Activated naive CD8-positive, alpha-beta T cell treated with anti-CD3 and anti-CD28 coated beads, Interleukin-2, amount 50 U/mL, for 24 hours (primary cell): ENCODE measurements around the gene LATS1.

ENCODE experiments used
- ATAC-seq: fragments of 150-1000 bp; cut with Tn5 transposase; one replicate; pipeline ENCODE4 v1.10.0; 2021
- DNase-seq: peaks from one replicate; pipeline ENCODE4 v3.0.0; 2021
- H3K27ac Mint-ChIP-seq: one replicate; pipeline ENCODE4 v1.8.0; 2021; ENCODE audit warnings: mild to moderate bottlenecking, mixed read lengths
- H3K27me3 Mint-ChIP-seq: one replicate; pipeline ENCODE4 v1.8.0; 2021; ENCODE audit warnings: mixed read lengths
- H3K36me3 Mint-ChIP-seq: one replicate; pipeline ENCODE4 v1.8.0; 2021; ENCODE audit warnings: low read depth, mixed read lengths
- H3K4me1 Mint-ChIP-seq: one replicate; pipeline ENCODE4 v1.8.0; 2021; ENCODE audit warnings: mixed read lengths
- H3K4me3 Mint-ChIP-seq: one replicate; pipeline ENCODE4 v1.8.0; 2021; ENCODE audit warnings: mild to moderate bottlenecking, moderate library complexity, mixed read lengths
- H3K9me3 Mint-ChIP-seq: one replicate; pipeline ENCODE4 v1.8.0; 2021; ENCODE audit warnings: mixed read lengths

The LATS1 gene

DNA sequence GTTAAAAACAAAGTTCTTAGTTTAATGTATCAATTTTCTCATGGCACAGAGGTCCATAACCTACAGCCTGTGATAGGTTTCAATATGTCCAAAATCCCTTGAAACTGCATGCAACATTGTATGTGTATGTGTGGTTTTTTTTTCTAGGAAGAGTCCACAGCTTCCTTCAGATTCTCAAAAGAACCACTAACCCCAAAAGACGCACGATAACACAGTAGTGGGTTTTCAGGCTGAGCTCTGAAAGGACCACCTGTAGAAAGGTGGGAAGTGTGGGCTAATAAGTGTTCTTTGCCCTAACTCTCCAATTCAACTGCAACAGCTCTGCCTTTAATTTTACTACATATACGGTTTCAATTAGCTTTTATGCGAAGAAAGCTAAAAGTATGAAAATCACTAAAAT is 57.9 kb downstream of the LATS1 start:
- DNase-seq, result no peak
- ATAC-seq, result no peak
- Mint-ChIP-seq H3K27me3 (no peaks in the 10 kb centered on the region), H3K36me3 (peaks cover 23% of the 10 kb centered on the region), H3K4me1 (no peaks in the 10 kb centered on the region), H3K4me3 (no peak overlapping the region), H3K9me3 (no peaks in the 10 kb centered on the region), H3K27ac (no peak overlapping the region)

DNA sequence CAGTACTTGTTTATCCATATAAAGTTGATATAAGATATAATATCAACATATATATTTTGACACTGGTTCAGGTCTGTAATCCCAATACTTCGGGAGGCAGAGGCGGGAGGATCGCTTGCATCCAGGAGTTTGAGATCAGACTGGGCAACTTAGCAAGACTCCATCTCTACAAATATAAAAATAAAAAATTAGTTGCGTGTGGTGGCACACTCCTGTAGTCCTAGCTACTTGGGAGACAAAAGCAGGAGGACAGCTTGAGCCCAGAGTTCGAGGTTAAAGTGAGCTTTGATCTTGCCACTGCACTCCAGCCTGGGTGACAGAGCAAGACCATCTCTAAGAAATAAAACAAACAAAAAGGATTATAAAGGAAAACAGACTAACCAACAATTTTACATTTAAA is 60.5 kb downstream of the LATS1 start:
- peaks cover 12% of the 10 kb centered on the region for H3K36me3 Mint-ChIP-seq
- no peak overlapping the region for H3K4me3 Mint-ChIP-seq
- H3K27ac Mint-ChIP-seq, result no peak overlapping the region
- no peaks in the 10 kb centered on the region for H3K4me1 Mint-ChIP-seq
- DNase-seq, result no peak
- H3K27me3 Mint-ChIP-seq, result no peaks in the 10 kb centered on the region
- no peak for ATAC-seq
- no peaks in the 10 kb centered on the region for H3K9me3 Mint-ChIP-seq

DNA sequence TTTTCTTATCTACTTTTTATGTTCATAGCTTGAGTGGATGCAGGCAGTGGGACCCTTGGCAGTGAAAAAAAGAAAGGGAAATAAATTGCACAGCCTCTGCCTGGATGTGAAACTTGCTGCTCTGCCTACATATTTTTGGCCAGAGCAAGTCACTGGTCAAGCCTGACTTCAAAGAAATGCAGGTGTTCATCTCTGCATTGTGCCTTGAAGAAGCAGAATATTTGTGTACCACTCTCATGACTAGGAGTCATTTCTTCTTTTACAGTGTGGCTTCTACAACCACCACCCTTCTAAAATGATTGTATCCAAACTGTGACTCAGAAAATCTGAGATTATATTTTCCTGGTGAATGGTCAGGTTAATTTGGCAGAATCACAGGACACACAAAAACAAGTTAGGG is 66.8 kb downstream of the LATS1 start:
- no peaks in the 10 kb centered on the region for H3K27me3 Mint-ChIP-seq
- H3K4me1 Mint-ChIP-seq, result peaks cover 21% of the 10 kb centered on the region
- no peak for DNase-seq
- no peak overlapping the region for H3K27ac Mint-ChIP-seq
- no peaks in the 10 kb centered on the region for H3K9me3 Mint-ChIP-seq
- ATAC-seq, result no peak
- no peaks in the 10 kb centered on the region for H3K36me3 Mint-ChIP-seq
- no peak overlapping the region for H3K4me3 Mint-ChIP-seq

DNA sequence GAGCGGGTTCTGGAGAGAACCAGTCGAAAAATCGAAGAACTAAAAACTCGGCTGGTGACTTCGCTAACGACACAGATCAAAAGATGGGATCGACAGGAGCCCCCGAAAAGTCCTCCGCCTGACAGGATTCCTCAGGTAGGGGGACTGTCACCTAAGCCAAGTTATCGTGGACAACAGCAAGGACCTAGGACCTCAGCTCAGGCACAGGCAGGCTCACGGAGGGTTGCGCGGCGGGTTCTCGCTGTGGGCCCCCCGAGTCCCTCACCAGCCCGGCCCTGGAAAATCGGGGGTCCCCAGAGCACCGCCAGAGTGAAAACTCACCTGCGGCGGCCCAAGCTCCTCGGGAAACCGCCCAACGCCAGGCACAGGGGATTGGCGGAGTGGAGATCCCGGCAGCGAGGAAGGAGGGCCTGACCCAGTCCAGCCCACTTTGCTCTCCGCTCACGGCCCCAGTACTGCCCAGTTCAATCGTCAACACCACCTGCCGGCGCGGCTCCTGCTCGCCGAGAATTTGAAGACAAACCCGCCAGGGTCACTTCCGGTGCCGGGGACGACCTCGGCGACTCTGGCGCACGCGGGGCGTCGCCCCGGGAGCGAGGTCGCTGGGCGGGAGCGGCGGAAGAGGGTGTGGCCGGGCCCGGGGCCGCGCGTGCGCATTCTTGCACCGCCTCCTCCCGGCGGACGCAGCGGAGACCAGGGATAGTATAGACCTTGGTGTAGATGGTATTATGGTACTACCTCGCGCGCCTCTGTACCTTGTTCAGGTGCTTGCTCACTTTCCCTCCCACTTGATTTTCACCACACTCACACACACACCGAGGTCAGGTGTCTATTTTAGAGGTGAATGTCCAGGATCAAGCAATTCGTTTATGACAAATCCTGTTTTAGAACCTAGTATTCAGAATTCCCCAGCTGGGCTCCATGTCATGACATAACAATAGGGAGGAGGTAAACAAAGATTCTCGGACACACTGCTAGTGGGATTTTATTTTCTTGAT is 69.5 kb downstream of the LATS1 start, which contains the start of gene KATNA1:
TSS of gene KATNA1 (minus strand) at position 567 of the 998 bp plus-strand sequence. CDS start 10,167 bp downstream, outside the sequence.
- Mint-ChIP-seq H3K36me3 (peaks cover 2% of the 10 kb centered on the region), H3K9me3 (no peaks in the 10 kb centered on the region), H3K4me3 (peak within 1 kb of the TSS; percentile 83), H3K27ac (peak within 1 kb of the TSS; percentile 65), H3K4me1 (peaks cover 28% of the 10 kb centered on the region), H3K27me3 (no peaks in the 10 kb centered on the region)
- peak; percentile 99 for ATAC-seq
- peak; percentile 92 for DNase-seq

DNA sequence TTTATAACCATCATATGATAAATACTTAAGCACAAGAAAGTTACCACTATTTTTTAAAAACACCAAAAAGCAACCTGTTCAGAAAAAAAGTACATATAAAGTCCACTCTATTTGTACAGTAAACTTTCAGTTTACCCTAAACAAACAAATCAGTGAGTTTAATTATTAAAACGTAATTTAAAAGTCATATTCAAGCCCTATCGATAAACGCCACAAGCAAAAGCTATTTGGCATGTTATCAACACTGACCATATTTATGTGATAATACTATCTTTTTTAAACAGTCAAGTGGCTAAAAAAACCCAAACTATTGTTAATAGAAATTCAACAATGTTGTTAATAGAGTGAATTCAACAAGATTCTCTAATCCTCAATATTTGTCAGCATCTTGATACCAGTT is 71.3 kb downstream of the LATS1 start:
- ATAC-seq (no peak), DNase-seq (no peak)
- Mint-ChIP-seq H3K4me1 (peaks cover 28% of the 10 kb centered on the region), H3K4me3 (peak overlapping the region; percentile 83), H3K9me3 (no peaks in the 10 kb centered on the region), H3K27ac (no peak overlapping the region), H3K36me3 (peaks cover 4% of the 10 kb centered on the region), H3K27me3 (no peaks in the 10 kb centered on the region)

DNA sequence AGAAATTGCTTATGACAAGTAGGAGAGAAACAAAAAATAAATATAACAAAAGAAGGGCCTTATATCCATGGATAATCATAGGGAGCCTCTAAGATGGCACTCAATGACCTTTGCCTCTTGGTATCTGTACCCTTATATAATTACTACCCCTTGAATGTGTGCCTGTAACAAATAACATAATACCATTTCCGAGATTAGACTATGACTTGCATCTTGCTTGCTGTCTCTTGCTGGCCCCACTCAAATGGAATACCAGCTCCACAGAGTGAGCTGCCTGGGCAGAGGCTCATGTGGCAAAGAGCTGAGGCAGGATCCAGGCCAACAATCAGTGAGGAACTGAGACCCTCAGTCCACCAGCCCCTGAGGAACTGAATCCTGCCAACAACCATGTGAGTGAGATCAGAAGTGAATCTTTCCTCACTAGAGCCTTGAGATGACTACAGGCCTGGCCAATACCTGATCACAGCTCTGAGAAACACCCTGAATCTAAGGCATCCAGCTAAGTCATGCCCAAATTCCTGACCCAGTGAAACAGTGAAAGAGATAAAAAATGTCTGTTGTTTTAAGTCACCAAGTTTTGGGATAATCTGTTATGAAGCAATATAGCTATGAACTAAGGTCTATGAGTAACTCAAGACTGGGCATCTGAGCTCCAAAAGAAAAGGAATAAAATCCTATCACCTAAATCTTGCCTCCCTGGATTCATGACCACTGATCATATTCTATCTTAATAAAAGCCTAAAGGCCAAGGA is 74.9 kb downstream of the LATS1 start:
- DNase-seq, result no peak
- H3K4me1 Mint-ChIP-seq, result peaks cover 22% of the 10 kb centered on the region
- no peaks in the 10 kb centered on the region for H3K9me3 Mint-ChIP-seq

DNA sequence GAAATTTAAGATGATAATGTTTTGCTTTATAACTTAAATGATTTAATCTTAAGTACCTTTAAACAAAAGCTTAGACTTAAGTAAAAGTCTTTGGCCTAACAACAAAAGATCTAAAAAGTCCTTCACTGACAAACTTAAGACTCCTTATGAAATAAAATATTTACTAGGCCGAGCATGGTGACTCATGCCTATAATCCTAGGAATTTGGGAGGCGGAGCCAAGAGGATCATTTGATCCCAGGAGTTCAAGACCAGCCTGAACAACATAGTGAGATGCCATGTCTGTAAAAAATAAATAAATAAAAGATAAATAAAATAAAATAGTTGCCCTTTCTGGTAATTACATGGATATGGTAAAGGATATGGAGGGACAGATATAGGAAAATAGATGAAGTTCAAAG is 81.8 kb downstream of the LATS1 start:
- H3K4me1 Mint-ChIP-seq, result no peaks in the 10 kb centered on the region
- H3K9me3 Mint-ChIP-seq, result no peaks in the 10 kb centered on the region
- ATAC-seq (no peak), DNase-seq (no peak)
- peaks cover 14% of the 10 kb centered on the region for H3K36me3 Mint-ChIP-seq
- no peak overlapping the region for H3K27ac Mint-ChIP-seq
- no peak overlapping the region for H3K4me3 Mint-ChIP-seq
- H3K27me3 Mint-ChIP-seq, result no peaks in the 10 kb centered on the region

More for the DNA sequence above, 74.9 kb downstream of the LATS1 start:
- Mint-ChIP-seq H3K27ac (no peak overlapping the region), H3K4me3 (no peak overlapping the region), H3K27me3 (no peaks in the 10 kb centered on the region), H3K36me3 (peaks cover 10% of the 10 kb centered on the region)
- ATAC-seq, result no peak

DNA sequence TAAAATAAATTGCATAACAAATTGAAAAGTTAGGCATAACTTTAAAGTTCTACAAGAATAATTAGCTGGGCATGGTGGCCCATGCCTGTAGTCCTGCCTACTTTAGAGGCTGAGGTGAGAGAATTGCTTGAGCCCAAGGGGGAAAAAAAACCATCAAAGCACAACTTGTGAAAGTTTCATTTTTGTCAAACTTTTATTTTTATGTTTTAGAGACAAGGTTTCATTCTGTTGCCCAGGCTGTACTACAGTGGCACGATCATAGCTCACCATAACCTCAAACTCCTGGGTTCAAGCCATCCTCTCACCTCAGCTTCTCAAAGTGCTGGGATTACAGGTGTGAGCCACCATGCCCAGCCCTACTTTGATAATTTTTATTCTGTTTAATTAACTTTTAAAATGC is 83.6 kb downstream of the LATS1 start:
- Mint-ChIP-seq H3K36me3 (peaks cover 20% of the 10 kb centered on the region), H3K4me1 (peaks cover 2% of the 10 kb centered on the region), H3K4me3 (no peak overlapping the region), H3K9me3 (no peaks in the 10 kb centered on the region), H3K27ac (no peak overlapping the region), H3K27me3 (no peaks in the 10 kb centered on the region)
- no peak for ATAC-seq
- DNase-seq, result no peak

DNA sequence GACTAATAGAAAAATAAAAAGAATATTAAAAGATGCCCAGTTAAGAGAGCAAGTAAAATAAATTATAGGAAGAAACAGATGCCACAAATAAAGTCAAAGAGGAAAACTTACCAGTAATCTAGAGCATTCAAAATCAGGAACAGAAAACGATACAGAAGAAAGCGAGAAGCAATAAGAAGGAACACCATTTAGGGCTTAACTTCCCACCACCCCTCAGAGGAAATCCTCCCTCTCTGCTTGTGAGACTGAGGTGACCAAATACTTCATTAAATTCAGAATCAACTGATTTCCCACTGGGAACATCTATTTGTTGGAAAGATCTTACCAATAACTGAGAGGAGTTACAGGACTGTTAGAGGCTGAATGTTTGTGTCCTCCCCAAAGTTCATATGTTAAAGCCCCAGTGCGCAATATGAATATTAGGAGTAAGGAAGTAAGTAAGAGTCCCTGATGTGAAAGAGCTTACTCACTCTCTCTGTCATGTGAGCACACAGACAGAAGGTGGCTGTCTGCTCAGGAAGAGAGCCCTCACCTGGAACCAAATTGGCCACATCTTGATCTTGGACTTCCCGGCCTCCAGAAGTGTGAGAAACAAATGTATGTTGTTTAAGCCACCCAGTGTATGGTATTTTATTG is 88.9 kb downstream of the LATS1 start:
- peaks cover 27% of the 10 kb centered on the region for H3K36me3 Mint-ChIP-seq
- no peak overlapping the region for H3K4me3 Mint-ChIP-seq
- DNase-seq, result no peak
- peak; percentile 49 for ATAC-seq
- H3K27me3 Mint-ChIP-seq, result no peaks in the 10 kb centered on the region
- H3K4me1 Mint-ChIP-seq, result peaks cover 11% of the 10 kb centered on the region
- no peaks in the 10 kb centered on the region for H3K9me3 Mint-ChIP-seq
- H3K27ac Mint-ChIP-seq, result peak overlapping the region; percentile 39

DNA sequence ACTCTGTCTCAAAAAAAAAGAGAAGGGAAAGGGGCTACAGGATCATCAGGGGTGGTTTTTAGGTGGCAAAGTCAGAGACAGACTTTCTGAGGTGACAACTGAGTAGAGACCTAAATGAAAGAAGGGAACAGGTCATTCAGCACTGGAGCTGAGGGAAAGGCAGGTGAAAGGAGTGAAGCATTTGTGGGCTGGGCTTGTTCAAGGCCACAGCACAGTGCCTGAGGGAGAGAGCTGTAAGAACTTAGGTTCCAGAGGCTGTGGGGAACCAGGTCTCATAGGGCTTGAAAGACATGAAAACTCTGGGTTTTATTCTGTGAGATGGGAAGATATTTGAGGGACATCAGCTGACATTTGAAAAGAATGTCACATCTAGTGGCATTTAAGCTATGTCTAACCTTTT is 90.2 kb downstream of the LATS1 start:
- H3K27me3 Mint-ChIP-seq, result no peaks in the 10 kb centered on the region
- DNase-seq (no peak), ATAC-seq (no peak)
- peaks cover 11% of the 10 kb centered on the region for H3K4me1 Mint-ChIP-seq
- no peaks in the 10 kb centered on the region for H3K9me3 Mint-ChIP-seq
- peak overlapping the region; percentile 29 for H3K27ac Mint-ChIP-seq
- no peak overlapping the region for H3K4me3 Mint-ChIP-seq
- H3K36me3 Mint-ChIP-seq, result peaks cover 30% of the 10 kb centered on the region

DNA sequence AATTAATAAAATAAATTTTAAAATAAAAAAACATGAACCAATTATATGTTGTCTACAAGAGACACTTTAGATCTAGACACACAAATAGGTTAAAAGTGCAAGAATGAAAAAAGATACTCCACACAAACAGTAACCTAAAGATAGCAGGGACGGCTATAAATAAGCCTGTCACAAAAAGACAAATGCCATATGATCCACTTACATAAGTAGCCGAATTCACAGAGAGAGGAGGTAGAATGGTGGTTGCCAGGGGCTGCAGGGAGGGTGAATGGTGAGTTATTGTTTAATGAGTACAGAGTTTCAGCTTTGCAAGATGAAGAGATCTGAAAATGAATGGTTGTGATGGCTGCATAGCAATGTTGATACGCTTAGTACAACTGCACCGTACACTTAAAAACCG is 102.1 kb downstream of the LATS1 start:
- H3K27ac Mint-ChIP-seq, result no peak overlapping the region
- no peak overlapping the region for H3K4me3 Mint-ChIP-seq
- peaks cover 48% of the 10 kb centered on the region for H3K36me3 Mint-ChIP-seq
- ATAC-seq, result no peak
- H3K9me3 Mint-ChIP-seq, result no peaks in the 10 kb centered on the region
- H3K4me1 Mint-ChIP-seq, result peaks cover 4% of the 10 kb centered on the region
- DNase-seq, result no peak
- H3K27me3 Mint-ChIP-seq, result no peaks in the 10 kb centered on the region

DNA sequence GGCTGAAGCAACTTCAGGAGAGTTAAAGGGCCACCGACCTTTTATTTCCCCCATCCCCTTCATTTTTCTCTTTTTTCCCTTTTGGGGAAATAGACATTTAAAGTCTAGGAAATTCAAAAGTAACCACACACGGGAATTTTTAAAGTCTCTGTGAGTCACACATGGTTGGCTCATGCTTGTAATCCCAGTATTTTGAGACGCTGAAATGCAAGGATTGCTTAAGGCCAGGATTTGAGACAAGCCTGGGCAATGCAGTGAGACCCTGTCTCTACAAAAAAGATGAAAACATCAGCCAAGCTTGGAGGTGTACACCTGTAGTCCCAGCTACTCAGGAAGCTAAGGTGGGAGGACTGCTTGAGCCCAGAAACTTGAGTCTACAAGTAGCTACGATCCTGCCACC is 103.6 kb downstream of the LATS1 start:
- H3K36me3 Mint-ChIP-seq, result peaks cover 39% of the 10 kb centered on the region

DNA sequence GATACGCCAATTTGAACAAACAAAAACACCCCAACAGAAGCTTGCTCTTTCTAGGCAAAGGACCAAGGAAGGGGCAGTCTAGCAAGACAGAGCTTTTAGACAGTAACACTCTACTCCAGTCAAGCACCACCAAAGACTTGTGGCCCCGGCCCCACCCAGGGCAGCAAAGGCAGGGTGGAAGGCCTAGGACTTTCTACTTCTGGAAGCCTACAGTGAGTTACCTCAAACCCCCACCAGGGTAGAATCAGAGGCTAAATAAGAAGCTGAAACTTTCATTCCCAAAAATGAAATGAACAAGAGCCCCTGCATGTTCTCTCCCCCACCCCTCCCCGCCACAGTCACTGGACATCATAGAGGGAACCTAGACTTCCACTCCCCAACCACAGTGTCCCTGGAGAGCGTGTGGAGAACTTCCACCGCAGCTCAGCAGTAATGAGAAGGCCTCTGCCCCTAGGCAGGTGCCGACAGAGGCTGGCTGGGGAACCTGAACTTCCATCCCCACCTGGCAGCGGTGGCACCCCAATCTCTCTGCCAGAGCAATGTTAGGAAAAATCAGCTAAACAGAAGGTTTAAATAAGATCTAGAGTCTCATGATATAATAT is 109.4 kb downstream of the LATS1 start:
- H3K9me3 Mint-ChIP-seq, result no peaks in the 10 kb centered on the region
- H3K4me3 Mint-ChIP-seq, result no peak overlapping the region
- ATAC-seq (no peak), DNase-seq (no peak)
- H3K36me3 Mint-ChIP-seq, result peaks cover 19% of the 10 kb centered on the region
- no peaks in the 10 kb centered on the region for H3K27me3 Mint-ChIP-seq
- peaks cover 7% of the 10 kb centered on the region for H3K4me1 Mint-ChIP-seq
- H3K27ac Mint-ChIP-seq, result no peak overlapping the region

More for the DNA sequence above, 103.6 kb downstream of the LATS1 start:
- no peak overlapping the region for H3K27ac Mint-ChIP-seq
- no peaks in the 10 kb centered on the region for H3K27me3 Mint-ChIP-seq
- no peak overlapping the region for H3K4me3 Mint-ChIP-seq
- DNase-seq (no peak), ATAC-seq (no peak)
- peaks cover 6% of the 10 kb centered on the region for H3K4me1 Mint-ChIP-seq
- no peaks in the 10 kb centered on the region for H3K9me3 Mint-ChIP-seq
